ENCODE measurements around the gene NCF4.

The NCF4 gene

GRCh38 chr22:36816636-36817524 is 43.9 kb upstream of the NCF4 start, which contains the start of gene PVALB (continued):
- TF ChIP-seq ZNF629 (tag by site-specific recombination; IDR thresholded peaks at IDR 0.05): peak; percentile 29; the same call in 1 of the 2 replicates
- peak; percentile 44; the same call in 1 of the 2 replicates for TF ChIP-seq ZBTB20 (tag by site-specific recombination; IDR thresholded peaks at IDR 0.05)
- no peak for TF ChIP-seq CTCF (tag by site-specific recombination; IDR thresholded peaks at IDR 0.05)
- peak; percentile 59 for TF ChIP-seq GLIS2 (tag by site-specific recombination; IDR thresholded peaks at IDR 0.05)
- peak; percentile 59; the same call in 1 of the 2 replicates for TF ChIP-seq ZNF677 (tag by site-specific recombination; IDR thresholded peaks at IDR 0.05)
- TF ChIP-seq ZNF311 (tag by site-specific recombination; IDR thresholded peaks at IDR 0.05; ENCODE audit: borderline replicate concordance): no peak
- 0 out of 2 replicates have a peak, but pooled peaks have one; percentile 51 for TF ChIP-seq KLF16 (tag by site-specific recombination; IDR thresholded peaks at IDR 0.05)
- no peak for TF ChIP-seq ZNF114 (tag by site-specific recombination; IDR thresholded peaks at IDR 0.05)
- TF ChIP-seq, protein P1, sequence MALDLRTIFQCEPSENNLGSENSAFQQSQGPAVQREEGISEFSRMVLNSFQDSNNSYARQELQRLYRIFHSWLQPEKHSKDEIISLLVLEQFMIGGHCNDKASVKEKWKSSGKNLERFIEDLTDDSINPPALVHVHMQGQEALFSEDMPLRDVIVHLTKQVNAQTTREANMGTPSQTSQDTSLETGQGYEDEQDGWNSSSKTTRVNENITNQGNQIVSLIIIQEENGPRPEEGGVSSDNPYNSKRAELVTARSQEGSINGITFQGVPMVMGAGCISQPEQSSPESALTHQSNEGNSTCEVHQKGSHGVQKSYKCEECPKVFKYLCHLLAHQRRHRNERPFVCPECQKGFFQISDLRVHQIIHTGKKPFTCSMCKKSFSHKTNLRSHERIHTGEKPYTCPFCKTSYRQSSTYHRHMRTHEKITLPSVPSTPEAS (tag by site-specific recombination; IDR thresholded peaks at IDR 0.05): no peak
- TF ChIP-seq SCRT2 (tag by site-specific recombination; IDR thresholded peaks at IDR 0.05): no peak
- TF ChIP-seq ZNF391 (tag by site-specific recombination; IDR thresholded peaks at IDR 0.05; ENCODE audit: borderline replicate concordance, low read depth): no peak
- TF ChIP-seq ZFP69B (tag by site-specific recombination; IDR thresholded peaks at IDR 0.05): no peak
- peak; percentile 57; the same call in 1 of the 2 replicates for TF ChIP-seq ZNF596 (tag by site-specific recombination; IDR thresholded peaks at IDR 0.05)
- no peak; the same call in 1 of the 2 replicates for TF ChIP-seq ZNF610 (tag by site-specific recombination; IDR thresholded peaks at IDR 0.05; ENCODE audit: borderline replicate concordance)
- 0 out of 2 replicates have a peak, but pooled peaks have one; percentile 14 for TF ChIP-seq ZSCAN30 (tag by site-specific recombination; IDR thresholded peaks at IDR 0.05)
- peak; percentile 93 for TF ChIP-seq EGR2 (tag by site-specific recombination; IDR thresholded peaks at IDR 0.05; ENCODE audit: low read depth)
- peak; percentile 93 for TF ChIP-seq ZNF660 (tag by site-specific recombination; IDR thresholded peaks at IDR 0.05)
- TF ChIP-seq, protein P2, sequence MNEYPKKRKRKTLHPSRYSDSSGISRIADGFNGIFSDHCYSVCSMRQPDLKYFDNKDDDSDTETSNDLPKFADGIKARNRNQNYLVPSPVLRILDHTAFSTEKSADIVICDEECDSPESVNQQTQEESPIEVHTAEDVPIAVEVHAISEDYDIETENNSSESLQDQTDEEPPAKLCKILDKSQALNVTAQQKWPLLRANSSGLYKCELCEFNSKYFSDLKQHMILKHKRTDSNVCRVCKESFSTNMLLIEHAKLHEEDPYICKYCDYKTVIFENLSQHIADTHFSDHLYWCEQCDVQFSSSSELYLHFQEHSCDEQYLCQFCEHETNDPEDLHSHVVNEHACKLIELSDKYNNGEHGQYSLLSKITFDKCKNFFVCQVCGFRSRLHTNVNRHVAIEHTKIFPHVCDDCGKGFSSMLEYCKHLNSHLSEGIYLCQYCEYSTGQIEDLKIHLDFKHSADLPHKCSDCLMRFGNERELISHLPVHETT (tag by site-specific recombination; IDR thresholded peaks at IDR 0.05): no peak
- TF ChIP-seq ZNF555 (tag by site-specific recombination; conservative IDR thresholded peaks at IDR 0.05): no peak
- TF ChIP-seq KLF7 (tag by site-specific recombination; IDR thresholded peaks at IDR 0.05; ENCODE audit: borderline replicate concordance): no peak
- no peak for TF ChIP-seq PRDM4 (tag by site-specific recombination; IDR thresholded peaks at IDR 0.05)
- TF ChIP-seq ZNF488 (tag by site-specific recombination; IDR thresholded peaks at IDR 0.05): no peak
- TF ChIP-seq ZNF211 (tag by site-specific recombination; IDR thresholded peaks at IDR 0.05; ENCODE audit: low read depth): no peak
- peak; percentile 90 for TF ChIP-seq ZXDB (tag by site-specific recombination; IDR thresholded peaks at IDR 0.05)
- TF ChIP-seq PRDM10 (tag by site-specific recombination; IDR thresholded peaks at IDR 0.05): no peak
- no peak for TF ChIP-seq ZNF140 (tag by site-specific recombination; IDR thresholded peaks at IDR 0.05)
- TF ChIP-seq GLI4 (tag by site-specific recombination; IDR thresholded peaks at IDR 0.05): no peak
- TF ChIP-seq ZNF560 (tag by site-specific recombination; IDR thresholded peaks at IDR 0.05; ENCODE audit: borderline replicate concordance): no peak

All from HEK293 (cell line).